HEK293 (cell line): ENCODE measurements around the gene EYA3.

Experiments used
- CTCF ChIA-PET: fragments of 350-600 bp; formaldehyde crosslinking; extraction: SDS; loops from one replicate; lab custom pipeline; 2021; ENCODE audit warnings: antibody characterized with exemption; lab: Yijun Ruan, JAX
- POLR2A ChIA-PET: fragments of 300-600 bp; formaldehyde crosslinking; extraction: SDS; loops from one replicate; lab custom pipeline; 2020; ENCODE audit warnings: antibody characterized with exemption, inconsistent platforms; lab: Yijun Ruan, JAX
- H3K27ac ChIP-seq: fragments of 200-500 bp; sonication (Bioruptor generic); 2 replicates; pipeline ENCODE4 v1.5.1; 2014; ENCODE audit warnings: low read depth, low read length, control low read depth, inconsistent platforms; ENCODE audit errors: extremely low read depth
- H3K36me3 ChIP-seq, 2 experiments: fragments of 200-500 bp in 1 of 2; sonication (Bioruptor generic) in 1 of 2; 1 replicate in 1 of 2; 2 replicates in 1 of 2; pipeline ENCODE4 v1.5.1; 2014 to 2017; ENCODE audit warnings: inconsistent platforms in 2 of 2, low read length in 2 of 2; ENCODE audit not compliant: control insufficient read depth in 2 of 2, insufficient read depth in 1 of 2
- H3K4me1 ChIP-seq: fragments of 200-500 bp; sonication (Bioruptor generic); 2 replicates; pipeline ENCODE4 v1.5.1; 2014; ENCODE audit warnings: mild to moderate bottlenecking, low read length, inconsistent platforms; ENCODE audit not compliant: control insufficient read depth, insufficient read depth
- H3K4me3 ChIP-seq: 2 replicates; pipeline ENCODE4 v1.5.1; 2011; ENCODE audit warnings: low read depth, mild to moderate bottlenecking, control low read depth, low read length, moderate library complexity
- H3K9me3 ChIP-seq: fragments of 200-500 bp; sonication (Bioruptor generic); 2 replicates; pipeline ENCODE4 v1.5.1; 2014; ENCODE audit warnings: low read depth, low read length, inconsistent platforms; ENCODE audit not compliant: control insufficient read depth, insufficient read depth
- FEZF1 ChIP-seq: fragments of 450-650 bp; formaldehyde crosslinking; IDR thresholded peaks from 2 replicates; pipeline ENCODE4 v1.5.1; 2016; ENCODE audit warnings: missing biosample characterization, missing genetic modification characterization
- MYNN ChIP-seq: fragments of 450-650 bp; formaldehyde crosslinking; IDR thresholded peaks from 2 replicates; pipeline ENCODE4 v1.5.1; 2016; ENCODE audit warnings: missing biosample characterization, missing genetic modification characterization, borderline replicate concordance
- MZF1 ChIP-seq: fragments of 450-650 bp; formaldehyde crosslinking; IDR thresholded peaks from 2 replicates; pipeline ENCODE4 v1.5.1; 2017; ENCODE audit warnings: missing biosample characterization, missing genetic modification characterization, borderline replicate concordance
- PRDM1 ChIP-seq: fragments of 450-650 bp; formaldehyde crosslinking; IDR thresholded peaks from 2 replicates; pipeline ENCODE4; 2016; ENCODE audit warnings: missing biosample characterization, missing genetic modification characterization
- SCRT2 ChIP-seq: fragments of 450-650 bp; formaldehyde crosslinking; IDR thresholded peaks from 2 replicates; pipeline ENCODE4 v1.5.1; 2016; ENCODE audit warnings: missing biosample characterization, missing genetic modification characterization
- SP7 ChIP-seq: fragments of 450-650 bp; formaldehyde crosslinking; IDR thresholded peaks from 2 replicates; pipeline ENCODE4 v1.5.1; 2016; ENCODE audit warnings: missing biosample characterization, missing genetic modification characterization
- ZBTB17 ChIP-seq: fragments of 450-650 bp; formaldehyde crosslinking; IDR thresholded peaks from 2 replicates; pipeline ENCODE4 v1.5.1; 2016; ENCODE audit warnings: missing biosample characterization, missing genetic modification characterization
- ZNF10 ChIP-seq: fragments of 450-650 bp; formaldehyde crosslinking; IDR thresholded peaks from 2 replicates; pipeline ENCODE4 v1.5.1; 2017; ENCODE audit warnings: missing biosample characterization, missing genetic modification characterization
- ZNF174 ChIP-seq: fragments of 450-650 bp; formaldehyde crosslinking; IDR thresholded peaks from 2 replicates; pipeline ENCODE4 v1.5.0; 2017; ENCODE audit warnings: missing biosample characterization, mild to moderate bottlenecking, missing genetic modification characterization
- ZNF184 ChIP-seq: fragments of 450-650 bp; IDR thresholded peaks from 2 replicates; pipeline ENCODE4 v1.5.1; 2018; ENCODE audit warnings: missing biosample characterization, mild to moderate bottlenecking, missing genetic modification characterization
- ZNF37A ChIP-seq: fragments of 450-650 bp; IDR thresholded peaks from 2 replicates; pipeline ENCODE4 v1.5.1; 2018; ENCODE audit warnings: missing biosample characterization, missing genetic modification characterization
- ZNF416 ChIP-seq: fragments of 450-650 bp; formaldehyde crosslinking; IDR thresholded peaks from 2 replicates; pipeline ENCODE4 v1.5.1; 2016; ENCODE audit warnings: missing biosample characterization, missing genetic modification characterization
- ZNF544 ChIP-seq: fragments of 450-650 bp; formaldehyde crosslinking; IDR thresholded peaks from 2 replicates; pipeline ENCODE4 v1.5.0; 2017; ENCODE audit warnings: missing biosample characterization, missing genetic modification characterization
- ZNF585B ChIP-seq: fragments of 450-650 bp; formaldehyde crosslinking; IDR thresholded peaks from 2 replicates; pipeline ENCODE4 v1.5.1; 2016; ENCODE audit warnings: missing biosample characterization, missing genetic modification characterization
- ZNF629 ChIP-seq: fragments of 450-650 bp; formaldehyde crosslinking; IDR thresholded peaks from 2 replicates; pipeline ENCODE4 v1.5.1; 2017; ENCODE audit warnings: missing biosample characterization, missing genetic modification characterization
- ZNF660 ChIP-seq: fragments of 450-650 bp; IDR thresholded peaks from 2 replicates; pipeline ENCODE4 v1.5.1; 2018; ENCODE audit warnings: missing biosample characterization, mild to moderate bottlenecking, missing genetic modification characterization
- ZNF785 ChIP-seq: fragments of 450-650 bp; formaldehyde crosslinking; IDR thresholded peaks from 2 replicates; pipeline ENCODE4 v1.5.1; 2016; ENCODE audit warnings: missing biosample characterization, missing genetic modification characterization
- ZSCAN16 ChIP-seq: fragments of 450-650 bp; formaldehyde crosslinking; IDR thresholded peaks from 2 replicates; pipeline ENCODE4 v1.5.1; 2016; ENCODE audit warnings: missing biosample characterization, missing genetic modification characterization
- TF ChIP-seq, protein P1 (sequence below): fragments of 450-650 bp; formaldehyde crosslinking; IDR thresholded peaks from 2 replicates; pipeline ENCODE4 v1.5.1; 2016; ENCODE audit warnings: missing biosample characterization, missing genetic modification characterization
- TF ChIP-seq, protein P2 (sequence below): fragments of 450-650 bp; formaldehyde crosslinking; IDR thresholded peaks from 2 replicates; pipeline ENCODE4 v1.5.1; 2016; ENCODE audit warnings: missing biosample characterization, missing genetic modification characterization
- TF ChIP-seq, protein P3 (sequence below): fragments of 450-650 bp; formaldehyde crosslinking; IDR thresholded peaks from 2 replicates; pipeline ENCODE4 v1.5.1; 2016; ENCODE audit warnings: missing biosample characterization, missing genetic modification characterization

EYA3 gene

DNA sequence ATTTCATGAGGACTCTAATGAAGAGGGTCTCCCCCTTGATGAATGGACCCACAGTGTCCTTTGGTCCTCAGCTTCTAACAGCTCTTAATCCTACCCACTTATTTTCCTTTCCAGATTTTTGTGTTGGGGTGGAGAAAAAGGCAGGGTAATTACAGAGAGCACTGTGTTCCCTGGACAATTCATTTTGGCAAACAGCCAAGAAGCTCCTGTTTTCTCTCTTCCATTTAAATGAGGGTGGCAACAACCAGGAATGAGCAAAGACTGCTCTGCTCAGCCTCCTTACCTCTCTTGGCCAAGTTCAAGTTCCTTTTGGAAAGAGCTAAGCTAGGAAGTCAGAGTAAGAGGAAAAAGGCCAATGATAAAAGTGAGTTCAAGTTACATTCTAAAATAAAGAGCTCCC, 116.7 kb downstream of the EYA3 start (continued):
- TF ChIP-seq, protein P1, sequence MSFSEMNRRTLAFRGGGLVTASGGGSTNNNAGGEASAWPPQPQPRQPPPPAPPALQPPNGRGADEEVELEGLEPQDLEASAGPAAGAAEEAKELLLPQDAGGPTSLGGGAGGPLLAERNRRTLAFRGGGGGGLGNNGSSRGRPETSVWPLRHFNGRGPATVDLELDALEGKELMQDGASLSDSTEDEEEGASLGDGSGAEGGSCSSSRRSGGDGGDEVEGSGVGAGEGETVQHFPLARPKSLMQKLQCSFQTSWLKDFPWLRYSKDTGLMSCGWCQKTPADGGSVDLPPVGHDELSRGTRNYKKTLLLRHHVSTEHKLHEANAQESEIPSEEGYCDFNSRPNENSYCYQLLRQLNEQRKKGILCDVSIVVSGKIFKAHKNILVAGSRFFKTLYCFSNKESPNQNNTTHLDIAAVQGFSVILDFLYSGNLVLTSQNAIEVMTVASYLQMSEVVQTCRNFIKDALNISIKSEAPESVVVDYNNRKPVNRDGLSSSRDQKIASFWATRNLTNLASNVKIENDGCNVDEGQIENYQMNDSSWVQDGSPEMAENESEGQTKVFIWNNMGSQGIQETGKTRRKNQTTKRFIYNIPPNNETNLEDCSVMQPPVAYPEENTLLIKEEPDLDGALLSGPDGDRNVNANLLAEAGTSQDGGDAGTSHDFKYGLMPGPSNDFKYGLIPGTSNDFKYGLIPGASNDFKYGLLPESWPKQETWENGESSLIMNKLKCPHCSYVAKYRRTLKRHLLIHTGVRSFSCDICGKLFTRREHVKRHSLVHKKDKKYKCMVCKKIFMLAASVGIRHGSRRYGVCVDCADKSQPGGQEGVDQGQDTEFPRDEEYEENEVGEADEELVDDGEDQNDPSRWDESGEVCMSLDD (tag by site-specific recombination) = no peak
- peak; percentile 64 for TF ChIP-seq FEZF1 (tag by site-specific recombination)
- TF ChIP-seq ZNF660 = peak; percentile 90
- TF ChIP-seq SP7 (tag by site-specific recombination) = peak; percentile 82
- TF ChIP-seq ZNF544 (tag by site-specific recombination) = peak; percentile 59; the same call in 1 of the 2 replicates

DNA sequence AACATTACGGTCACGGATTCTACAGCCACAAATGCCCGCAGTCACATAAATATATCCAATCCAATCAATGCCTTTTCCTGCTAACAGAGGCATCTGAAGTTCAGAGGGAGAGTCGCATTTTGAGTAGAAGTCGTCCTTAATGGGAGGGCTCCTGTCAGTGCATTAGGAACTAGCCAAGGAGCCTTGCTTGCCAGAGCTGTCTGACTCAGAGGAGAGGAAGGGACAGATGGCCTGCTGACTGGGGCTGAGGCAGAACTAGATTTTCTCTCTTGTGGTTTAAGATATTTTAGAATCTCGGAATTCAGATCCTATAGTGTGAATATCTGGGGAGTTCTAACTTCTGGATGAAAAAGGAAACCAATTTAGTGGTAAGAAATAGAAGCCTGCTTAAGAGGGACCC, 118.0 kb downstream of the EYA3 start:
- CTCF ChIA-PET = interaction anchor here (0.7 kb wide), 1 partner anchor 10 kb away, joined by 3 read pairs; no protein-coding TSS in a partner anchor

DNA sequence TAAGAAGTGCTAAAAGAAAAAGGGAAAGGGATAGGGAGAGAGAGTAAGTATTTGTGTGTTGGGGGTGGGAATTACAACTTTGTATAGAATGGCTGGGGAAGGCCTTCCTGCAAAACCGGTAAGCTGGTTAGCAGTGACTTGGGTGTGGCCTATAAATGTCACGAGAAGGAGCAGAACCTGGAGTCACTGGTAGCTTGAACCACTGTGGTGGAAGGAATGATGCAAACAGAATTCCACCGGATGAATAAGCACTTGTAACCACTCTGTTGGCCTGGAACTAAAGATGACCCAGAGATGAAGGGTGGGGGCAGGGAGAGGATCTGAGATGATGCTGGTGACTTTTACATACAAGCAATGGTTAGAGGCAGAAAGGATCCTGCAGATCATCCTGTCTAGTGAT, 119.7 kb downstream of the EYA3 start:
- Histone ChIP-seq H3K9me3 (no peaks in the 10 kb centered on the region), H3K4me3 (no peak overlapping the region), H3K36me3 (peaks cover 3 to 79% of the 10 kb centered on the region in 2 experiments; a peak in 2 of 3 replicates), H3K4me1 (peaks cover 7% of the 10 kb centered on the region), H3K27ac (no peak overlapping the region)
- POLR2A ChIA-PET = interaction anchor here (1.3 kb wide), 1 partner anchor 9 kb away, joined by 6 read pairs; the partner anchor contains the start of gene XKR8
- CTCF ChIA-PET = interaction anchor here (0.7 to 2.3 kb wide), 6 partner anchors 8 to 960 kb away, joined by 3 to 9 read pairs (median 3); no protein-coding TSS in a partner anchor
- TF ChIP-seq PRDM1 = peak; percentile 40; the same call in 1 of the 2 replicates
- no peak for TF ChIP-seq ZSCAN16 (tag by site-specific recombination)
- no peak for TF ChIP-seq ZNF10 (tag by site-specific recombination)
- peak; percentile 70 for TF ChIP-seq SCRT2 (tag by site-specific recombination)
- no peak for TF ChIP-seq ZNF37A (tag by site-specific recombination)
- TF ChIP-seq ZNF629 (tag by site-specific recombination) = no peak

More for the DNA sequence above, 118.0 kb downstream of the EYA3 start:
- no peak for TF ChIP-seq ZNF174 (tag by site-specific recombination)
- no peak for TF ChIP-seq ZBTB17 (tag by site-specific recombination)
- TF ChIP-seq MZF1 (tag by site-specific recombination) = no peak
- TF ChIP-seq, protein P2, sequence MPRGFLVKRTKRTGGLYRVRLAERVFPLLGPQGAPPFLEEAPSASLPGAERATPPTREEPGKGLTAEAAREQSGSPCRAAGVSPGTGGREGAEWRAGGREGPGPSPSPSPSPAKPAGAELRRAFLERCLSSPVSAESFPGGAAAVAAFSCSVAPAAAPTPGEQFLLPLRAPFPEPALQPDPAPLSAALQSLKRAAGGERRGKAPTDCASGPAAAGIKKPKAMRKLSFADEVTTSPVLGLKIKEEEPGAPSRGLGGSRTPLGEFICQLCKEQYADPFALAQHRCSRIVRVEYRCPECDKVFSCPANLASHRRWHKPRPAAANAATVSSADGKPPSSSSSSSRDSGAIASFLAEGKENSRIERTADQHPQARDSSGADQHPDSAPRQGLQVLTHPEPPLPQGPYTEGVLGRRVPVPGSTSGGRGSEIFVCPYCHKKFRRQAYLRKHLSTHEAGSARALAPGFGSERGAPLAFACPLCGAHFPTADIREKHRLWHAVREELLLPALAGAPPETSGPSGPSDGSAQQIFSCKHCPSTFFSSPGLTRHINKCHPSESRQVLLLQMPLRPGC (tag by site-specific recombination) = no peak
- TF ChIP-seq ZNF184 (tag by site-specific recombination) = no peak
- no peak for TF ChIP-seq ZNF416 (tag by site-specific recombination)
- TF ChIP-seq, protein P3, sequence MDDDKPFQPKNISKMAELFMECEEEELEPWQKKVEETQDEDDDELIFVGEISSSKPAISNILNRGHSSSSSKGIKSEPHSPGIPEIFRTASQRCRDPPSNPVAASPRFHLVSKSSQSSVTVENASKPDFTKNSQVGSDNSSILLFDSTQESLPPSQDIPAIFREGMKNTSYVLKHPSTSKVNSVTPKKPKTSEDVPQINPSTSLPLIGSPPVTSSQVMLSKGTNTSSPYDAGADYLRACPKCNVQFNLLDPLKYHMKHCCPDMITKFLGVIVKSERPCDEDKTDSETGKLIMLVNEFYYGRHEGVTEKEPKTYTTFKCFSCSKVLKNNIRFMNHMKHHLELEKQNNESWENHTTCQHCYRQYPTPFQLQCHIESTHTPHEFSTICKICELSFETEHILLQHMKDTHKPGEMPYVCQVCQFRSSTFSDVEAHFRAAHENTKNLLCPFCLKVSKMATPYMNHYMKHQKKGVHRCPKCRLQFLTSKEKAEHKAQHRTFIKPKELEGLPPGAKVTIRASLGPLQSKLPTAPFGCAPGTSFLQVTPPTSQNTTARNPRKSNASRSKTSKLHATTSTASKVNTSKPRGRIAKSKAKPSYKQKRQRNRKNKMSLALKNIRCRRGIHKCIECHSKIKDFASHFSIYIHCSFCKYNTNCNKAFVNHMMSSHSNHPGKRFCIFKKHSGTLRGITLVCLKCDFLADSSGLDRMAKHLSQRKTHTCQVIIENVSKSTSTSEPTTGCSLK (tag by site-specific recombination) = no peak
- no peak for TF ChIP-seq ZNF785 (tag by site-specific recombination)
- TF ChIP-seq MYNN (tag by site-specific recombination) = no peak
- no peak for TF ChIP-seq ZNF585B
- TF ChIP-seq, all 188 proteins: peak for 0
- Histone ChIP-seq H3K27ac (no peak overlapping the region), H3K4me3 (no peak overlapping the region), H3K9me3 (no peaks in the 10 kb centered on the region), H3K4me1 (peaks cover 7% of the 10 kb centered on the region), H3K36me3 (peaks cover 0 to 74% of the 10 kb centered on the region in 2 experiments; a peak in 1 of 3 replicates)
- POLR2A ChIA-PET = interaction anchor here (2.0 kb wide), 1 partner anchor 10 kb away, joined by 5 read pairs; the partner anchor contains the start of gene XKR8
